ENCODE results near the gene LSM10.

The LSM10 gene

DNA sequence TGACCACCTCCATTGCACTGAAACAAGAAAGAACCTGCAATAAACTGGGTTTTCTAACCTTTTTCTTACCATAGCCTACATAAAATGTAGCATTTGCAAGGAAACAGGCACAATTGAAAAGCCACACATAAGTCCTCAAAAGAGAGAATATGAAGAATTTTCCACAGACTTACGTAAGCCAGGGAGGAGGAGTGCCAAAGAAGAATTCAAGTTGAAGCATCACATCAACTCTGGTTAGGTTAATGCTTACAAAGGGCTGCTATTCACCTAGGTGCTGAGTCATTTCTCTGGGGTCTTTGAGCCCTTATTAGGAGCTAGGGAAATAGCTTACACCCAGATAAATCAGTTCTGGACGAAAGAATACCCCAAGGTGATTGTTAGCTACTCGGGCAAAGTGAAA is 42.9 kb upstream of the LSM10 start:
- DNase-seq (ENCODE audit: low read depth, low spot score): no peak
- TF ChIP-seq, protein P1, sequence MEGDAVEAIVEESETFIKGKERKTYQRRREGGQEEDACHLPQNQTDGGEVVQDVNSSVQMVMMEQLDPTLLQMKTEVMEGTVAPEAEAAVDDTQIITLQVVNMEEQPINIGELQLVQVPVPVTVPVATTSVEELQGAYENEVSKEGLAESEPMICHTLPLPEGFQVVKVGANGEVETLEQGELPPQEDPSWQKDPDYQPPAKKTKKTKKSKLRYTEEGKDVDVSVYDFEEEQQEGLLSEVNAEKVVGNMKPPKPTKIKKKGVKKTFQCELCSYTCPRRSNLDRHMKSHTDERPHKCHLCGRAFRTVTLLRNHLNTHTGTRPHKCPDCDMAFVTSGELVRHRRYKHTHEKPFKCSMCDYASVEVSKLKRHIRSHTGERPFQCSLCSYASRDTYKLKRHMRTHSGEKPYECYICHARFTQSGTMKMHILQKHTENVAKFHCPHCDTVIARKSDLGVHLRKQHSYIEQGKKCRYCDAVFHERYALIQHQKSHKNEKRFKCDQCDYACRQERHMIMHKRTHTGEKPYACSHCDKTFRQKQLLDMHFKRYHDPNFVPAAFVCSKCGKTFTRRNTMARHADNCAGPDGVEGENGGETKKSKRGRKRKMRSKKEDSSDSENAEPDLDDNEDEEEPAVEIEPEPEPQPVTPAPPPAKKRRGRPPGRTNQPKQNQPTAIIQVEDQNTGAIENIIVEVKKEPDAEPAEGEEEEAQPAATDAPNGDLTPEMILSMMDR (IDR thresholded peaks at IDR 0.05; ENCODE audit: insufficient read depth, low read length, missing control alignments): no peak
- POLR2A ChIA-PET: no interaction called here
- no peak overlapping the region for H3K4me3 ChIP-seq (ENCODE audit: low read depth, low read length)
- CTCF ChIA-PET: interaction anchor here (2.3 kb wide), 1 partner anchor 10 kb away, joined by 6 read pairs; the partner anchor contains the start of gene OSCP1

DNA sequence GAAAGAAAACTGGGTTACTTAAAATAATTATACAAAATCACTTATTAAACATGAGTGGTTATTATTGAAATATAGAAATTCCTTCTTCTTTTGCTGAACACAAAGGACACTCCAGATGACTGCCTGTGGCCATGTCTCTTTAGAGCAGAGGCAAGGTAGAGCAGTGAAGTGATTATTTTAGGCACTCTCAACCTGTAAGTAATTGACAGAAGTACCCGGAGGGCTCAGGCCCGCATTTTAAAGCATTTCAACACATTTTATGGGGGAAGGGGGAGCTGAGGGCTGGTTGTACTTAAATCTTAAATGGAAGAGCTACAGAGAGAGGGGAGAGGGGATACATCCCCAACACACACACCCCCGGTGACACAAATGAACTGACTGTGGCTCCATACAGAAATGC is 42.3 kb upstream of the LSM10 start:
- no peak overlapping the region for H3K4me3 ChIP-seq (ENCODE audit: low read depth, low read length)
- DNase-seq (ENCODE audit: low read depth, low spot score): no peak
- ChIA-PET POLR2A (no interaction called here), CTCF (interaction anchor here (2.3 kb wide), 1 partner anchor 10 kb away, joined by 6 read pairs; the partner anchor contains the start of gene OSCP1)
- TF ChIP-seq, protein P1 (IDR thresholded peaks at IDR 0.05; ENCODE audit: insufficient read depth, low read length, missing control alignments): no peak

DNA sequence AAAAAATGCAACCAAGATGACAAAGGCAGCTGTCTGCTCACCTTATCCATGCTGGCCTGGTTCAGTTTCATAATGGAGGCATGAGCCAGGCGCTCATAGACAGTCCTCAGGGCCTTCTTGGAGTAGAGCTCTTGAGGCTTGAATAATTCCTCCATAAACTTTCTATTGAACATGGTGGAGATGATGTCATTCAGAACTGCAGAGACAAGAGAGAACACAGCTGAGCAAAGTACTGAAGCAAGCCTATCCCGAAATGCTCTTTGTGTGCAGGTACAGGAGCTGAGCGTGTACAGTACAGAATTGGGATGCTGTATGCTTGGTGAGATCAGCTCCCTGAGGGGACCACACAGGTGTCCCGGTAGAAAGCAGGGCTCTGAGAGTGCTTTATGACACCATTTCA is 41.0 kb upstream of the LSM10 start:
- ChIA-PET POLR2A (no interaction called here), CTCF (interaction anchor here (1.3 kb wide), 2 partner anchors 10 to 17 kb away, joined by 4 read pairs; no protein-coding TSS in a partner anchor)
- no peak for DNase-seq (ENCODE audit: low read depth, low spot score)
- H3K4me3 ChIP-seq (ENCODE audit: low read depth, low read length): no peak overlapping the region
- TF ChIP-seq, protein P1 (IDR thresholded peaks at IDR 0.05; ENCODE audit: insufficient read depth, low read length, missing control alignments): no peak

DNA sequence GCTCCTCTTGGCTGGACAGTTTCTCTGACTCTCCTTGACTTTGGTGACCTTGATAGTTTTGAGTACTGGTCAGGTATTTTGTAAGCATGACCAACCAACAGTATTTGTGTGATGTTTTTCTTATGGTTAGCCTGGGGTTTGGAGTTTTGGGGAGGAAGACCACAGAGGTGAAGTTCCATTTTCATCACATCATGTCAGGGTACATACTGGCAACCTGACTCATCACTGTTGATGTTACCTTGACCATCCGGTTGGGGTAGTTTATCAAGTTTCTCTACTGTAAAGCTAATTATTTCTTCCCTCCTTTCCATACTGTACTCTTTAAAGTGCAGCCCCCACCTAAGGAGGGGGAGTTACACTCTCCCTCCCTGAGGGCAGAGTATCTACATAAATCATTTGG is 39.1 kb upstream of the LSM10 start:
- TF ChIP-seq, protein P1 (IDR thresholded peaks at IDR 0.05; ENCODE audit: insufficient read depth, low read length, missing control alignments): no peak
- POLR2A ChIA-PET: no interaction called here
- CTCF ChIA-PET: interaction anchor here (1.0 to 1.4 kb wide), 2 partner anchors 12 to 48 kb away, joined by 3 read pairs; no protein-coding TSS in a partner anchor
- H3K4me3 ChIP-seq (ENCODE audit: low read depth, low read length): no peak overlapping the region
- no peak for DNase-seq (ENCODE audit: low read depth, low spot score)

DNA sequence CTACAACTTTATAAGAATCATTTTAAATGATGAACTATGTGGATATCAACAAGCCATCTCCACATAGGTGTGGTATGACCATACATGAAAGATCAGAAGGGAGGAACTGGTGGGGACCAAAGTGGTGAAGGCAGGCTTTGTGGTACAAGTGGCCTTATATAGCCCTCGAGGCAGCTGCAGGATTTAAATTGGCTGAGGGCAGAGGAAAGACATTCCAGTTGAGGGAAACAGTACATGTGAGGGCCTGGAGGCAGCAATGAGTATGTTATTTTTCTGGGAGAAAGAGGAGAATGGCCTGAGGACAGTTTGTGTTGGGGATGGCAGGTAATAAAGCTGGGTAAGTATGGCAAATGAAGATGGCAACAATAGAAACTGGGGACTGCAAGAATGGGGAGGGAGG is 35.4 kb upstream of the LSM10 start:
- POLR2A ChIA-PET: no interaction called here
- no peak for DNase-seq (ENCODE audit: low read depth, low spot score)
- TF ChIP-seq, protein P1 (IDR thresholded peaks at IDR 0.05; ENCODE audit: insufficient read depth, low read length, missing control alignments): no peak
- CTCF ChIA-PET: interaction anchor here (1.1 to 1.5 kb wide), 2 partner anchors 11 to 90 kb away, joined by 3 to 5 read pairs; no protein-coding TSS in a partner anchor
- no peak overlapping the region for H3K4me3 ChIP-seq (ENCODE audit: low read depth, low read length)

DNA sequence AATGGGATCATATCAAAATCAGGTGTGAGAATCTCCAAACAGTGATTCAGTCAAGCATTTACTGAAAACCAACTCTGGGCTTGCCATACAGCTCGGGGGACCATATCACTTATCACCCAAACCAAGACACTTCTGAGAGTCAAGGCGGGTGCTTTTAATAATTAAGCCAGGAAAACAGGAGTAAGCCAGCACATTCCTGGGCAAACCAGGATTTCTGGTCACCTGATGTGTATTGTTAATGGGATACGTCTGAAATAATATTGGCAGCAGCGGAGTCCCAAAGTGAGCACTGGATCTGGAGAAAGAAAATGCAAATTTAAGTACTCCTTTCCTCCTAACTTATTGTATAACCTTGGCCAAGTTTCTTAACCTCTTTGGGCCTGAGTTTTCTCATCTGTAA is 34.9 kb upstream of the LSM10 start:
- TF ChIP-seq, protein P1 (IDR thresholded peaks at IDR 0.05; ENCODE audit: insufficient read depth, low read length, missing control alignments): no peak
- ChIA-PET POLR2A (no interaction called here), CTCF (interaction anchor here (1.5 kb wide), 1 partner anchor 11 kb away, joined by 5 read pairs; no protein-coding TSS in a partner anchor)
- no peak for DNase-seq (ENCODE audit: low read depth, low spot score)
- H3K4me3 ChIP-seq (ENCODE audit: low read depth, low read length): no peak overlapping the region
